ENCODE results near the gene KCNJ1. TPM values are rescaled to one million over a fixed set of nuclear protein-coding genes. Genes with fewer than 3 reads are reported as not detected.

Gene KCNJ1
- total and polyA plus RNA-seq, 2 donors (not counting 3 experiments of a cell fraction or from before 2014, with no cell fraction given) = not detected

GRCh38 chr11:128908391-128909246, 41.5 kb upstream of the KCNJ1 start:
- FAIRE-seq = peak; percentile 94
- Histone ChIP-seq H3K9ac (replicated peaks; ENCODE audit: extremely low read depth, insufficient read depth, low read length) (no peak overlapping the region), H3K9me3 (replicated peaks; ENCODE audit: control insufficient read depth, insufficient read depth, low read length) (no peaks in the 10 kb centered on the region), H3K4me2 (ENCODE audit: insufficient read depth, low read length) (peak overlapping the region; percentile 77), H3K4me1 (ENCODE audit: control insufficient read depth, extremely low read depth, insufficient read depth, low read length) (peaks cover 17% of the 10 kb centered on the region), H2AFZ (ENCODE audit: low read depth, low read length) (peak overlapping the region; percentile 36), H4K20me1 (replicated peaks; ENCODE audit: control insufficient read depth, extremely low read depth, insufficient read depth, low read length) (no peaks in the 10 kb centered on the region), H3K27ac (ENCODE audit: insufficient read depth, low read depth, low read length) (peak overlapping the region; percentile 25), H3K36me3 (ENCODE audit: control insufficient read depth in 2 of 2, extremely low read depth in 1 of 2, insufficient read depth in 2 of 2, low read length in 2 of 2) (no peaks in the 10 kb centered on the region), H3K4me3 (replicated peaks in 1 of 3; ENCODE audit: insufficient read depth in 1 of 3, low read depth in 1 of 3, low read length in 3 of 3) (peak overlapping the region in 1 of 3 experiments; percentile 10), H3K79me2 (ENCODE audit: control insufficient read depth, insufficient read depth, low read length) (no peaks in the 10 kb centered on the region), H3K9me1 (replicated peaks; ENCODE audit: control insufficient read depth, extremely low read depth, insufficient read depth, low read length) (no peaks in the 10 kb centered on the region), H3K27me3 (ENCODE audit: control insufficient read depth in 2 of 2, insufficient read depth in 2 of 2, low read length in 2 of 2) (peaks cover 4 to 11% of the 10 kb centered on the region in 2 experiments)
- CTCF ChIA-PET = interaction anchor here (1.1 to 10.7 kb wide), 9 partner anchors 14 to 423 kb away, joined by 3 to 141 read pairs (median 5); partner anchors contain the start of gene KCNJ5
- dilution Hi-C loops (cut with MboI; ENCODE audit: extremely low pct_ligation_motif_present, low sequenced_read_pairs) = no loop called here
- no TSS peak for BruUV-seq (replicated peaks)
- DNase-seq (ENCODE audit: low read depth, low spot score) = peak; percentile 92
- TF ChIP-seq CTCF (IDR thresholded peaks at IDR 0.05; ENCODE audit: extremely low read depth in 1 of 2, insufficient read depth in 1 of 2, low read depth in 1 of 2, low read length in 2 of 2) = no peak
- TF ChIP-seq FOS (IDR thresholded peaks at IDR 0.05; ENCODE audit: borderline replicate concordance, insufficient read depth, low read length) = peak; percentile 73
- TF ChIP-seq GATA2 (IDR thresholded peaks at IDR 0.05; ENCODE audit: insufficient read depth, insufficient read length, low read depth, low read length) = peak; percentile 81
- no peak for TF ChIP-seq MYC (IDR thresholded peaks at IDR 0.05; ENCODE audit: low read depth, low read length)
- TF ChIP-seq POLR2A (IDR thresholded peaks at IDR 0.05; ENCODE audit: low read depth, low read length) = peak; percentile 10
- no peak for TF ChIP-seq MAX (IDR thresholded peaks at IDR 0.05; ENCODE audit: insufficient read depth, insufficient read length)
- peak; percentile 79 for TF ChIP-seq JUN (IDR thresholded peaks at IDR 0.05; ENCODE audit: borderline replicate concordance, insufficient read depth, insufficient read length, low read depth)
- TF ChIP-seq POLR2AphosphoS5 (IDR thresholded peaks at IDR 0.05; ENCODE audit: insufficient read depth, low read depth, low read length) = peak; percentile 47
- intact Hi-C loops (cut with micrococcal nuclease) = loop anchor here (1.0 kb wide), 2 partner anchors 24 to 56 kb away; no protein-coding TSS in a partner anchor
- POLR2A ChIA-PET = interaction anchor here (1.0 kb wide), 1 partner anchor 48 kb away, joined by 4 read pairs; no protein-coding TSS in a partner anchor
